GM18520 (cell line): ENCODE measurements around the gene PTPN4.

ENCODE experiments used
- ATAC-seq: cut with Tn5 transposase; IDR thresholded peaks from one replicate; pipeline ENCODE4 v1.9.1; 2021; ENCODE audit not compliant: unreplicated experiment

The PTPN4 gene, protein sequence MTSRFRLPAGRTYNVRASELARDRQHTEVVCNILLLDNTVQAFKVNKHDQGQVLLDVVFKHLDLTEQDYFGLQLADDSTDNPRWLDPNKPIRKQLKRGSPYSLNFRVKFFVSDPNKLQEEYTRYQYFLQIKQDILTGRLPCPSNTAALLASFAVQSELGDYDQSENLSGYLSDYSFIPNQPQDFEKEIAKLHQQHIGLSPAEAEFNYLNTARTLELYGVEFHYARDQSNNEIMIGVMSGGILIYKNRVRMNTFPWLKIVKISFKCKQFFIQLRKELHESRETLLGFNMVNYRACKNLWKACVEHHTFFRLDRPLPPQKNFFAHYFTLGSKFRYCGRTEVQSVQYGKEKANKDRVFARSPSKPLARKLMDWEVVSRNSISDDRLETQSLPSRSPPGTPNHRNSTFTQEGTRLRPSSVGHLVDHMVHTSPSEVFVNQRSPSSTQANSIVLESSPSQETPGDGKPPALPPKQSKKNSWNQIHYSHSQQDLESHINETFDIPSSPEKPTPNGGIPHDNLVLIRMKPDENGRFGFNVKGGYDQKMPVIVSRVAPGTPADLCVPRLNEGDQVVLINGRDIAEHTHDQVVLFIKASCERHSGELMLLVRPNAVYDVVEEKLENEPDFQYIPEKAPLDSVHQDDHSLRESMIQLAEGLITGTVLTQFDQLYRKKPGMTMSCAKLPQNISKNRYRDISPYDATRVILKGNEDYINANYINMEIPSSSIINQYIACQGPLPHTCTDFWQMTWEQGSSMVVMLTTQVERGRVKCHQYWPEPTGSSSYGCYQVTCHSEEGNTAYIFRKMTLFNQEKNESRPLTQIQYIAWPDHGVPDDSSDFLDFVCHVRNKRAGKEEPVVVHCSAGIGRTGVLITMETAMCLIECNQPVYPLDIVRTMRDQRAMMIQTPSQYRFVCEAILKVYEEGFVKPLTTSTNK

DNA sequence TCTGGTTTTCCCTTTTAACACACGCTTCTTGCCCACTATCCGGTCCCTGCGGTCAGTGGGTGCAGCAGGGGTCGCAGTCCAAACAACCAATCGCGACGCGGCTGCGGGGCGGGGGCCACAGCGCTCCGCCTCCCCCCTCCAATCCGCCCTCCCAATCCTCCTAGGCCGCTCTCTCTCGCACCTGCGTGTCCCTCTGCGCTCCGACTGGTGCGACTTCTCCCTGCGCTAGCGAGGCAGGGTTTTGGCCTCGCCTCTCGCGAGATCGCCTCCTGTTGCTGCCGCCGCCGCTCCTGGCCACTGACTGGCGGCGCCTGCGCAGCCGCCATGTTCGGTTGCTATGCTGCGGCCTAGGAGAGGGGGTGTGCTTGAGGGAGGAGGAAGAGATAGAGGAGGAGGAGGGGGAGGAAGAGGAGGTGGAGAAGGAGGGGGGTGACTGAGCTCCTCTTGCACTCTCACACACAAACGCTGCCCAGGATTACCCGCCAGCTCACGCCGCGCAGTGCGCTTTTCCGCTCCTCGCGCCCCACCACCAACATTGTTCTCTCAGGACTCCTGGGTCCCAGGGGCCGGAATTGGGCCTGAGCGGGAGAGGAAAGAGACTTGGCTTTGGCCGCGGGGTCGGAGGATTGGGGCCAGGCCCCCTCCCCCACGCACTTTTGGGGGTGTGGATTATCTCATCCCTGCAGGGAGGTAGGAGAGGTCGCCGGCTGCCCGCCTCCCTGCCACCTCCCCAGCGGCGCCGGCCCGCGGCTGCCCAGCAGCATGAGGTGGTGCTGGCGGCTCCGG lies at the start of gene PTPN4:
Gene PTPN4 (plus strand): TSS at position 472 of the 786 bp plus-strand sequence. CDS start 49,932 bp downstream, outside the sequence.
- ATAC-seq = peak; percentile 96

DNA sequence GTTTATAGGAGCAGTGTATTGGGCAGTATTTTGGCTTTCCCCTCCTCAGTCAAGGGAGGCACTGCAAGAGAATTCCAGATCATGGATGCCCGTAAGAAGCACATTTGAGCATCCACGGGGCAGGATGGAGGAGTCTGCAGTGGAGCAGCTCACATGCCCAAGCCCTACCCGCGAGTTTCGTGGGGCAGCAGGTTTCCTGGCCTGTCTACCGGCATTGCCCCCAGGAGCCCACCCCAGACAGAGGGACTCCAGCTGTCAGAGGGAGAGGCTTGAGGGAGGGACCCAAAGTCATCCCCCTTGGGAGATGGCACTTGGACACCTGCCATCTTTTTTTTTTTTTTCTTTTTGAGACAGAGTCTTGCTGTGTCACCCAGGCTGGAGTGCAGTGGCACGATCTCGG lies 49.4 kb upstream of the PTPN4 start:
- ATAC-seq = no peak

- no peak for ATAC-seq
Observed at GRCh38 chr2:119711352-119711751, 48.4 kb upstream of the PTPN4 start.

- no peak for ATAC-seq
Observed at GRCh38 chr2:119712571-119712970, 47.2 kb upstream of the PTPN4 start.

DNA sequence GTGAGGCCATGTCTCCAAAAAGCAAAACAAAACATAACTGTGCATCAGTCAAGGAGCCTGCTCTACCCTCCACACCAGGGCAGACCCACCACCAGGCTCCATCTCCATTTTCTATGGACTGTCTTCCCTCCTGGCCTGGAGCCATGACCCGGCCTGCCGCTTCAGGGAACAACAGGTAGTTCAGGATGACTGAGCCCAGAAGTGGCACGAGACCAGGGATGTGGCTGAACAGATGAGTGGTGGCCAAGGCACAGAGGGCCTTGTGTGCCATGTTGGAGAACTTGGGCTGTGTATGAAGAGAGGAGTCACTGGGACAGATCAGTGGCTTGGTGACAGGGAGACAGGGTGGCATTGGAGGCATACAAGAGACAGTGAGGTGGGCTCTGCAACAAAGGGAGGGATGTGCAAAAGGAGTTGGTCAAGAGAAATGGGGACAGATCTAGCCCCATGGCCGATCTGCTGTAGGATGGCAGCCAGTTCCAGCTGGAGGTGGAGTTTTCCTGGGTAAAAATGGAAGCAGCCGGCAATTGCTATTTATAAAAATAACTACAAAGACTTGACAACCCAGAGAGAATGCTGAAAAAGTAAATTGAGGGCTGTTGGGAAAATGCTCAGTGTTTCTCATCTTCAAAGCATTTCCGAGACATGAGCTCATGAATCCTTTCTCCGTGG lies 45.8 kb upstream of the PTPN4 start:
- ATAC-seq = no peak

DNA sequence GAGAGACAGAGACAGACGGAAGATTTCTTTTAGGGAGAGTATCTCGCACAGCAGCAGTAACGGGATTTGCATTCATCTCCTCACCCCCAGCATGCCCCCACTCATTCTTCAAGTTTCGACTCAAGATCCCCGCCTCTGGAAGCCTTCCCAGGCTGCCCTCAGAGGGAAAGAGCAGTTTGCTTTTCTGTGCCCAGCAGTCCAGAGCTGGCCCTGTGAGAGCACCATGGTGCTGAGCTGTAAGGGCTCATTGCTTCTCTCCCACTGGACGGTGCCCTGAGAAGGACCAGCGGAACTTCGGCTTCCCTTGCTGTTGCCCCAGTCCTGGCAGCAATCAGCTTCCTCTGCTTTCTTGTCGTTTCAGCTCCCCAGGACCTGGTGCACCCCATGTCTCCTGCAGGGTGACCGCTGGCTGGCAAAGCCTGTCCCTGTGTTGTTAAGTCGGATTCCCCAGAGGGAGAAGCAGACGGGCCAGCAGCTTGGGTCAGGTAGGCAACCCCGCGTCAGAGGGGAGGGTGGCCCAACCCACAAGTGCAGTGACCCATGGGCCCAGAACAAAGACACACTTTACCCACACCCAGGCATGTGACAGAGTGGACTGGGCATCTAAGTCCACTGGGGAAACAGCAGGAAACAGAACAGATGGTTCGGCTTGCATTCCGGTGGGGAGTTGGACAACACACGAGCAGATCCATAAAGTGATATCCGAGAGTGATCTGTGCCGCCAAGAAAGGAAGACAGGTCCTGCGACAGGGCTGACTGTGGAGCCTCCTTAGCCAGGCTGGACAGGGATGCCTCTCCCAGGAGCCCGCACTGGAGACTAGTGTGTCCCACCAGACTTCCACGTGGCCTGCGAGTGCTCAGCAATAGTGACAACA lies 44.1 kb upstream of the PTPN4 start:
- ATAC-seq = no peak

GRCh38 chr2:119716284-119716672 lies 43.4 kb upstream of the PTPN4 start:
- ATAC-seq = no peak

DNA sequence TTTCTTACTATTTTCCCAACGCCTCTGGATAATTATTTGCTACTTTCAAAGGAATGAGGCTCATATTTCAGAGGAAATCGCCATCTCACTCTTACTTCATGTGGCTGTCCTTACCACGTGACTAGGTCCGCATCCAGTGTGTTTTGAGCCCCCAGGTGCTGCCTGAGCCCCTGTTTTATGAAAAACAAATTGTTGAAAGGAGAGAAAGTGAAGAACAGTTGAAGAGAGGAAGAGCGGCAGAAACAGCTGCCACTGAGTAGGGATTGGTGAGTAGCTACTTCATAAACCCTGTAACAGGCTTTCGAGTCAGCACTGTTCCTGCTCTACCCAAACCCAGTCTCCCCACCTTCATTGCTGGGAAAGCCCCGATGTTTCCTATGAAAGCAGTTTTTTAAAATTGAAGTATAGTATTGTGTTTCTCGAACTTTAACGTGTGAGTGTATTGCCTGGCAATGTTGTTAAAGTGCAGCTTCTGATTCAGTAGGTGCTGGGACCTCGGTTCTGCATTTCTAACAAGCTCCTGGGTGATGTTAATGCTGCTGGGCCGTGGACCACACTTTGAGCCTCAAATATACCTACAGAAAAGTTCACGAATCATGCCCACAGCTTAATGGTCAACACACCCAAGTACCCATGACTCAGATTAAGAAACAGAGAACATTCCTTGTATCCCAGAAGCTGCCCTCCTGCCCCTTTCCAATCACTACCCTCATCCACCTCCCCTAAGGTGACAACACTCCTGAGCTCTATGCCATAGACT lies 41.0 kb upstream of the PTPN4 start:
- ATAC-seq = no peak

GRCh38 chr2:119719261-119719627 lies 40.5 kb upstream of the PTPN4 start:
- ATAC-seq = no peak

GRCh38 chr2:119721043-119721442 lies 38.7 kb upstream of the PTPN4 start:
- ATAC-seq = no peak

DNA sequence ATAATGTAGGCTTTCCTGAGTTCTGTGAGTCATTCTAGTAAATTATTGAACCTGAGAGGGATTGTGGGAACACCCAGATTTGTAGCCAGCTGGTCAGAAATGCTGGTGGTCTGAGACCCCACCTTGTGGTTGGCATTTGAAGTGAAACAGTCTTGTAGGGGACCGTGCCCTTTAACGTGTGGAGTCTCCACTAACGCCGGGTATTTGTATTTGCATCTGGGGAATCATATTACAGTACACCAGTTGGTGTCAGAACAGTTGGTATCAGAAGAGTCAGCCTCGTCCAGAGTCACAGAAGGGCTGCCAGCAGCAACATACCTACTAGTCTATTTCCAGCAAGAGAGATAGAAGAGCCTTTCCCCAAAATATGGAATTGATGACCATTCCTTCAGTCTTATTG lies 38.3 kb upstream of the PTPN4 start:
- no peak for ATAC-seq

DNA sequence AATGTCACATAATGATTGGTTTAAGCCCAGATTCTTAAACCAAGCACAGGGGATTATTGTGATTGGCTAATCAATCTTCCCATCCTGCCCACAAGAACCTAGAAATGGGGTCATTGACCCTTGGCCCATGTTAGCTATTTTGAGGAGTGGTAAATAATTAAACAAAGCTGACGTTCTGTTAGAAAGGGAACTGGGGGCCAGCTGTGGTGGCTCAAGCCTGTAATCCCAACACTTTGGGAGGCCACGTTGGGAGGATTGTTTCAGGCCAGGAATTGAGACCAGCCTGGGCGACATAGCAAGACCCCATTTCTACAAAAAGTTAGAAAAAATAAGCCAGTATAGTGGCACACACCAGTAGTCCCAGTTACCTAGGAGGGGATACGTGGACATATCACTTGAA lies 37.8 kb upstream of the PTPN4 start:
- ATAC-seq = no peak

DNA sequence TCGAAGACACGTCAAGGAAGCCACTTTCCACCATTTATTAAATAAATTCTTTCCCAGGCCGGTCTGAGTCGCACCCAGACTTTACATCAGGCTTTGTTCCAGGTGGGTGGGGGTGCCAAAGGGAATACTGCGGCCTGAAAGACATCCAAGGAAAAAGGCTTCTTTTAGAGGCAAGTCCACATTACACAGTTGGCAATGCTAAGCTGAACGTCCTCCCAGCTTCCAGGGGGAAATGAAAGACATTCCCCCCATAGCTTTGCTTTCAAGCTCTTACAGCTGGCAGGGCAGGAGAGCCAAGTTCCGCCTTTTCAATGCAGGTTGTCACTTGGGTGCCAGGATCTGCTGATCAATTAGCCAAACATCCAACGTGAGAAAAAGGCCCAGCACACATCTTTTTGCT lies 36.5 kb upstream of the PTPN4 start:
- ATAC-seq = no peak

GRCh38 chr2:119723784-119724467 lies 35.8 kb upstream of the PTPN4 start:
- ATAC-seq = no peak

DNA sequence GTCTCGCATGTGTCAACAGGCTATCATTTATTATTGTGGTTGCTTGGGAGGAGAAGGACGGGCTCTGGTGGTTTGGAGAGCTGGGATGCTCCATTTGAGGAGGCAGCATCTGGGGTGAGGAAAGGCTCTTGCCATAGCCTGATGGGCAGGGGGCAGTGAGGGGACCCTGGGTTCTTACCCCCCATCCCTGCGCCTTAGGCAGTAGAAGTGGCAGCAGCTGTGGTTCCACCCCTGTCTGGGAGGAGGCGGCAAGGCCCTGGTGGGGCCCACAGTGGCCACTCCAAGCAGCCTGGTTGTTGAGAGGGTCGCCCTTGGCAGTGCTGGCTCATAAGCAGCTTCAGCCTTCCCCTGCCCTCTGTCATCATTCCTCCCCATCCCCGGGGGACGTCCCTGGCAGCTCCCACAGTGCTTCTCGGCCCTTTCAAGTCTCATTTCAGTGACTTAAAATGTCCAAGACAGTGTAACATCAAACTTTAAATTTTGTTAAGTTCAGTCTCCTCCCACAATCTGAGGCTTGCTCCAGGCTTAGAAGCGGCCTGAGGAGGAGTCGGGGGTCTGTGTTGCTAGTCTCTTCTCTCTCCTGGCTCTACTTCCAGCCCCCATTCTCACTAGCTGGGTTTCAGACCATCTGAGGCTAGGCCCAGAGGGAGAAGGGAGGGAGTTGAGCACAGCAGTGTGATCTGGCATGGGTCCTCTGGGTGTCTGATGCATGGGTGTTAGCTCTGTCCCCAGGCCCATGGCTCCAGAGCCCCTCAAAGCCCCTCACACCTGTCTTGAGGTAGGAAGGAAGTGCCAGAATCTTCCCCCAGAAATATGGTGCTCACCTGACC lies 34.9 kb upstream of the PTPN4 start:
- ATAC-seq = no peak

- ATAC-seq = no peak
Observed at GRCh38 chr2:119727493-119727892, 32.2 kb upstream of the PTPN4 start.

GRCh38 chr2:119728421-119728820 lies 31.3 kb upstream of the PTPN4 start:
- ATAC-seq = no peak
